Tibial nerve (tissue), 4 donors: ENCODE measurements around the gene CSKMT. TPM values are rescaled to one million over a fixed set of nuclear protein-coding genes. Genes with fewer than 3 reads are reported as not detected.
"Not testable (repeated sequence)": the region's sequence is repeated elsewhere in the genome, so short reads cannot be mapped to it uniquely, and the experiment has no call there.

Source experiments
- DNase-seq, 2 donors: peaks; one replicate each; pipeline ENCODE4 v3.0.0-alpha.2; 2019; ENCODE audit warnings: low spot score in 2 of 2
- H3K27ac ChIP-seq, 4 donors: fragments of 200-600 bp; sonication (generic) in 3 of 4; one replicate each; pipeline ENCODE4 v1.5.1; 2017 to 2019; ENCODE audit warnings: mild to moderate bottlenecking in 1 of 4
- H3K27me3 ChIP-seq, 2 donors: fragments of 200-600 bp; sonication (generic) in 1 of 2; one replicate each; pipeline versions ENCODE4 v1.5.1 to v1.6.0; 2017 to 2019
- H3K36me3 ChIP-seq, 3 donors: fragments of 200-600 bp; sonication (generic); one replicate each; pipeline ENCODE4 v1.5.1; 2018 to 2019
- H3K4me1 ChIP-seq, 4 donors: fragments of 200-600 bp; sonication (generic) in 3 of 4; one replicate each; pipeline ENCODE4 v1.5.1; 2017 to 2019
- H3K4me3 ChIP-seq, 4 donors: fragments of 200-600 bp; sonication (generic) in 3 of 4; one replicate each; pipeline ENCODE4 v1.5.1; 2017 to 2019; ENCODE audit warnings: mild to moderate bottlenecking in 1 of 4, moderate library complexity in 1 of 4
- H3K9me3 ChIP-seq, 4 donors: fragments of 200-600 bp; sonication (generic) in 3 of 4; one replicate each; pipeline ENCODE4 v1.5.1; 2017 to 2019
- EP300 ChIP-seq, 2 donors: sonication (generic); formaldehyde crosslinking; IDR thresholded peaks; one replicate each; pipeline ENCODE4 v1.6.1; 2017; ENCODE audit warnings: antibody characterized with exemption in 2 of 2, mild to moderate bottlenecking in 1 of 2
- POLR2A ChIP-seq, 2 donors: fragments of 450-650 bp; IDR thresholded peaks; one replicate each; pipeline ENCODE4 v1.6.1; 2017; ENCODE audit warnings: antibody characterized with exemption in 2 of 2, mild to moderate bottlenecking in 2 of 2, moderate library complexity in 2 of 2
- WGBS, 2 donors: methylation state at CpG; one replicate each; pipeline ENCODE4 v1.1.5; 2018; 5-methylcytosine and 5-hydroxymethylcytosine counted together
- total RNA-seq, 4 donors: library from RNA; depleted of rRNA; stranded (reverse); fragments of >200 nt; gene quantifications; one replicate each; pipeline ENCODE4 v1.1.0, GENCODE V29; 2016
- TF ChIP-seq, protein P1 (sequence below), 5 experiments: fragments of 200-600 bp in 3 of 5; fragments of 450-650 bp in 2 of 5; sonication (generic) in 3 of 5; IDR thresholded peaks; one replicate each; pipeline ENCODE4 v1.5.1; 2016 to 2019; ENCODE audit warnings: antibody characterized with exemption in 5 of 5, mild to moderate bottlenecking in 3 of 5, moderate library complexity in 2 of 5

Gene CSKMT
- 10 to 100 TPM in 1 of 4 donors, 1 to 10 TPM in 3; 2.6 to 17.0 (median 5.7) TPM for total RNA-seq

DNA sequence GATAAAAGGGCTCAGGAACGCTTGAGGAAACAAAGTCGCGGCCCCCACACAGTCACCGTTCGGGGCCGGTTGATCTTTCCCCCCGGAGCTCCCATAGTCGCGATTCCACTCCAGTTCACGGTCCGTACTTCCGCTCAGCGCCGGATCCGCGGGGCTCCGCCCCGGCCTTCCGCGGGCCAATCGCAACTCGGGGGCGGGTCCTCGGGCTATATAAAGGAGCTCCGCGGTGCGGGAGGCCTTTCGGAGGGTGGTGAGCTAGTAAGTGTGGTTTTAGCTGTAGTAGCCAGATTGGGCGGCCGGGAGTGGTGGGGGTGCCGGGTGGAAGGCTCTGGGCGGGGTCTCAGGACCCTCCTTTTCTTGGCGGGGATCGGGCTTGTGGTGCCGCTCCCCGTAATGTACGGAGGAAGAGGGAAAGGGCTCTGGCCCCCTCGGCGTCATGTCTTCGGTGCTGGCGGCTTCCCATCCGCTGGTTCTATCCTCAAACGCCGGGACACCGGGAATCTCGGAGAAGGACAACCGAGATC lies at the start of gene CSKMT, which contains the start of gene C11orf98:
Gene CSKMT, plus strand, starts transcription at position 238 of the 524 bp plus-strand sequence. CDS start 568 bp downstream, outside the sequence.
Gene C11orf98, minus strand, starts transcription at position 136 of the 524 bp plus-strand sequence. Its CDS starts 41 bp downstream, at position 95.
- Histone ChIP-seq H3K36me3 (peaks cover 0 to 36% (median 0%) of the 10 kb centered on the region in 3 donors), H3K27ac (peak within 1 kb of the TSS; percentile 53 to 93 (median 92)), H3K27me3 (no peaks in the 10 kb centered on the region), H3K4me3 (peak within 1 kb of the TSS; percentile 60 to 94 (median 75)), H3K9me3 (no peaks in the 10 kb centered on the region), H3K4me1 (peaks cover 0 to 47% (median 24%) of the 10 kb centered on the region in 4 donors)
- TF ChIP-seq EP300 (IDR thresholded peaks at IDR 0.05) (peak in 1 of 2 donors; percentile 100), POLR2A (IDR thresholded peaks at IDR 0.05) (peak; percentile 97 to 98)
- TF ChIP-seq, protein P1, sequence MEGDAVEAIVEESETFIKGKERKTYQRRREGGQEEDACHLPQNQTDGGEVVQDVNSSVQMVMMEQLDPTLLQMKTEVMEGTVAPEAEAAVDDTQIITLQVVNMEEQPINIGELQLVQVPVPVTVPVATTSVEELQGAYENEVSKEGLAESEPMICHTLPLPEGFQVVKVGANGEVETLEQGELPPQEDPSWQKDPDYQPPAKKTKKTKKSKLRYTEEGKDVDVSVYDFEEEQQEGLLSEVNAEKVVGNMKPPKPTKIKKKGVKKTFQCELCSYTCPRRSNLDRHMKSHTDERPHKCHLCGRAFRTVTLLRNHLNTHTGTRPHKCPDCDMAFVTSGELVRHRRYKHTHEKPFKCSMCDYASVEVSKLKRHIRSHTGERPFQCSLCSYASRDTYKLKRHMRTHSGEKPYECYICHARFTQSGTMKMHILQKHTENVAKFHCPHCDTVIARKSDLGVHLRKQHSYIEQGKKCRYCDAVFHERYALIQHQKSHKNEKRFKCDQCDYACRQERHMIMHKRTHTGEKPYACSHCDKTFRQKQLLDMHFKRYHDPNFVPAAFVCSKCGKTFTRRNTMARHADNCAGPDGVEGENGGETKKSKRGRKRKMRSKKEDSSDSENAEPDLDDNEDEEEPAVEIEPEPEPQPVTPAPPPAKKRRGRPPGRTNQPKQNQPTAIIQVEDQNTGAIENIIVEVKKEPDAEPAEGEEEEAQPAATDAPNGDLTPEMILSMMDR (IDR thresholded peaks at IDR 0.05), result peak in 1 of 5 experiments; percentile 29
- peak; percentile 91 to 94 for DNase-seq
- 0 to 1% methylated on average over 28 to 38 of the region's 47 CpGs for WGBS, 2 donors

DNA sequence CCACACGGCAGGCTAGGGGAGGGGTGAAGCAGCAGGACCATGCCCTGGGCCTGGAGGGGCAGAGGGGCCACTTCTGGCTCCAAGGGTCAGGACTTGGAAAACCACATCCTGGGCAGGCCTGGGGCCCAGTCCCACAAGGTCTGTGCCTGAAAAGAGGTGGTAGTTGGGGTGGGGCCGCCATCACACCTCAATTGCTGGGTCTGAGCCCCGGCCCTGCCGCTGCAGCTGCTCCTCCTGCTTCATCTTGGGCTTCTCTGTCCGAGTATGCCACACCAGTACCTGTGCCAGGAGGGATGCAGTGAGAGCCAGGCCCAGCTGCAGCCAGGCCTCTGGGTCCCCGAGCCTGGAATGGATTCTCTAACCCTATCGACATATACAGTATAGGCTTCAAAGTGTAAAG lies 49.6 kb upstream of the CSKMT start:
- 78 to 81% methylated on average over 6 to 7 of the region's 7 CpGs for WGBS, 2 donors
- no peaks in the 10 kb centered on the region for H3K9me3 ChIP-seq
- H3K4me3 ChIP-seq, result no peak overlapping the region
- H3K27me3 ChIP-seq, result no peaks in the 10 kb centered on the region
- TF ChIP-seq EP300 (IDR thresholded peaks at IDR 0.05), result no peak
- no peak for TF ChIP-seq POLR2A (IDR thresholded peaks at IDR 0.05)
- TF ChIP-seq, protein P1 (IDR thresholded peaks at IDR 0.05), result no peak
- H3K4me1 ChIP-seq, result peaks cover 6 to 34% (median 22%) of the 10 kb centered on the region in 4 donors
- peaks cover 0 to 49% (median 0%) of the 10 kb centered on the region in 3 donors for H3K36me3 ChIP-seq
- peak overlapping the region in 1 of 4 donors; percentile 95 for H3K27ac ChIP-seq
- DNase-seq, result no peak

DNA sequence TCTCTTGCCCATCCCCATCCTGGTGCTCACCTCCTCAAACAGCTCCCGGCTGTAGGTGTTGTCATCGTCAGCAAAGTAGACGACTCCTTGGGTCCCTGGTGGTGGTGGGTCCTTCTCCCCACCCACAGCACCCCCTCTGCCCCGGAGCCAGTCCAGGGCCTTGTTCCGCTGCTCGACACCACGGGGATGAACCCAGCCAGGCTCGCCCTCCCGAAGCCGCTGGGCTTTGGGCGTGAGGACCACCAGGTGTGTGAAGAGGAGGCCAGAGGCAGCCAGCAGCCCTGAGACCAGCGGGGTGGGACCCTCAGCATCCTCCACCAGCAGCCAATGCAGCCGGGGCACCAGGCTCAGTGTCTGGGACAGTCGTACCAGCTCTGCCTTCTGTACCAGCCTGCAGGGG lies 48.2 kb upstream of the CSKMT start:
- not testable (repeated sequence) for H3K4me3 ChIP-seq, H3K9me3 ChIP-seq, H3K27ac ChIP-seq, DNase-seq, H3K27me3 ChIP-seq
- H3K36me3 ChIP-seq, result peaks cover 0 to 44% (median 0%) of the 10 kb centered on the region in 3 donors
- peaks cover 0 to 31% (median 20%) of the 10 kb centered on the region in 4 donors for H3K4me1 ChIP-seq
- 86 to 89% methylated on average over 13 of the region's 14 CpGs for WGBS, 2 donors

- DNase-seq, result no peak
- Histone ChIP-seq H3K4me1 (peaks cover 0 to 28% (median 19%) of the 10 kb centered on the region in 4 donors), H3K36me3 (peaks cover under 1 to 40% (median 2%) of the 10 kb centered on the region in 3 donors), H3K27ac (peak overlapping the region; percentile 60 to 95 (median 88)), H3K27me3 (no peaks in the 10 kb centered on the region), H3K9me3 (no peaks in the 10 kb centered on the region), H3K4me3 (peak overlapping the region; percentile 72 to 92 (median 80))
- TF ChIP-seq, protein P1 (IDR thresholded peaks at IDR 0.05), result no peak
- TF ChIP-seq EP300 (IDR thresholded peaks at IDR 0.05) (no peak), POLR2A (IDR thresholded peaks at IDR 0.05) (no peak)
- 28 to 35% methylated on average over 8 of the region's 8 CpGs for WGBS, 2 donors
Measured at GRCh38 chr11:62621027-62621566, 44.0 kb upstream of the CSKMT start.

DNA sequence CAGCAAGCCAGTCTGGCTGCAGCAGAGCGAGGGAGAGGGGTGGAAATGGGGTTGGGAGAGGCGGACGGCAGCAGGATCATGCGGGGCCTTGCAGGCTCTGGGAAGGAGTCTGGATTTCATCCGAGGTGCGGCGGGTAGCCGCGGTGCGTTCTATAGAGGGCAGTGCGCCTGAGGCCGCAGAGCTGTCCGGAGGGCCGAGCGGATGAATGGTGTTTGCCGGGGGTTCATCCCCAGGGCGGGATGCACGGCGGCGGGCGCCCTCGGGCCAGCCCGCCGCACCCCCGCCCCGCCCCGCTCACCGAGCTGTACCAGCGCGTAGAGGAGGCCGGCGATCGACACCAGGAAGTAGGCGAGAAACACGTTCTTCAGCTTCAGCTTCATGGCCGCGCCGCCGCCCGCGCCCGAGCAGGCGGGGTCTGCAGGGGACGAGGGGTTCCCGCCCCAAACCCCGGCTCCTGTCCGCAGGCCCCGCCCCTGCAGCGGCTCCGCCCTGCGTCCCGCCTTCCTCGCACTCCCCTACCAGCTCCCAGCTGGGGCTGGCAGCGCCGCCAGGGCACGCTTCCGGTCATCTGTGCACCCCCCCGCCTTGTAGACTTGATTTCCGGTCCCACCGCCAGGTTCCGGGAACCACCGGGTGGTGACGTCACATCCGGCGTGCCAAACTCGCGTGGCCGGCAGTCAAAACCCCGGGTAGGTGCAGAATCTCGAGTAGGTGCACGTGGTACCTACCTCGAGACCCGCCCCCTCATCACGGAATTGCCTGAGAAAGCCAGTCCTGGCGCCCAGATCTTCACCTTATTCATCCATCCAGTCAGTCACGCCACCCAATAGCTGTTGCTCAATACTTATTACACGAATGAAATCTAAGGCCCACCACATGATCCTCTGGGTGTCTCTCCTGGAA lies 43.3 kb upstream of the CSKMT start, which contains the start of gene B3GAT3:
Gene B3GAT3, minus strand, starts transcription at position 420 of the 904 bp plus-strand sequence. Its CDS starts 39 bp downstream, at position 381.
- Histone ChIP-seq H3K27ac (peak within 1 kb of the TSS; percentile 60 to 95 (median 88)), H3K9me3 (no peaks in the 10 kb centered on the region), H3K4me3 (peak within 1 kb of the TSS; percentile 72 to 92 (median 80)), H3K36me3 (peaks cover 4 to 40% (median 9%) of the 10 kb centered on the region in 3 donors), H3K4me1 (peaks cover 0 to 28% (median 19%) of the 10 kb centered on the region in 4 donors), H3K27me3 (no peaks in the 10 kb centered on the region)
- peak; percentile 96 for DNase-seq
- WGBS, 2 donors, result 1% methylated on average over 52 to 58 of the region's 77 CpGs
- TF ChIP-seq EP300 (IDR thresholded peaks at IDR 0.05), result peak; percentile 90 to 98
- TF ChIP-seq POLR2A (IDR thresholded peaks at IDR 0.05), result peak; percentile 39 to 86
- TF ChIP-seq, protein P1 (IDR thresholded peaks at IDR 0.05), result peak in 2 of 5 experiments; percentile 59 to 61
